Measurements from ENCODE around the gene MMS22L. TPM values are rescaled to one million over a fixed set of nuclear protein-coding genes. Genes with fewer than 3 reads are reported as not detected.

Gene MMS22L
- total and polyA plus RNA-seq, 10 of the 15 experiments (the other 5 are each of a cell fraction or from before 2014, with no cell fraction given), result 5.0 to 33.9 (median 18.7) TPM

DNA sequence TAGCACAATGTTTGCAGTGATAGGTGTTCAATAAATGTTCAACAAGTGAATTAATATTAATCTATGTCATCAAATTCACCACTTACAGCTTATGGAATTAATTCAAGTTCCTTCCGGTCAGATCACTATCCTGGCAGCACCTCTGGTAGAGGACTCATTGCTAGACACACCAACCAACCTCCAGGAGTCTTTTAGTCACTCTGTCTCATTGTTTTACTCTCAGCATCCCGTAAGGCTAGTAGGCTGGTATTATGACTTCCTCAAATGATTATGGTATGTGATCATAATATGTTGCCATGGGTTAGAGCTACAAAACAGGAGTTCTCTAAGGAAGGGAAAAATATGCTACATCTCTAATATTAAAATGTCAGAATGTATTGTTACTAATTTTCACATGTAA lies 21.7 kb upstream of the MMS22L start:
- H3K4me2 ChIP-seq (ENCODE audit: control insufficient read depth, insufficient read depth), result no peak overlapping the region
- ATAC-seq, result no peak
- CTCF ChIA-PET, result no interaction called here
- RAD21 ChIA-PET (ENCODE audit: unreplicated experiment), result interaction anchor here (0.6 kb wide), 1 partner anchor 115 kb away, joined by 3 read pairs; no protein-coding TSS in a partner anchor
- no peak for DNase-seq (ENCODE audit: low read depth, low spot score)
- no peaks in the 10 kb centered on the region for H3K79me2 ChIP-seq (ENCODE audit: control insufficient read depth, insufficient read depth, low read length)
- POLR2A ChIA-PET, result no interaction called here
- no peak overlapping the region for H2AFZ ChIP-seq (ENCODE audit: control insufficient read depth, low read depth, low read length)
- H3K4me3 ChIP-seq, result no peak overlapping the region
- no peak for FAIRE-seq
- no peaks in the 10 kb centered on the region for H3K27me3 ChIP-seq (replicated peaks in 1 of 2; ENCODE audit: control insufficient read depth in 2 of 2, insufficient read depth in 2 of 2, low read length in 1 of 2)
- H3K4me1 ChIP-seq (ENCODE audit: control insufficient read depth, insufficient read depth, low read length), result no peaks in the 10 kb centered on the region
- SMC1A ChIA-PET (ENCODE audit: uncharacterized antibody, unreplicated experiment), result interaction anchor here (1.5 kb wide), 1 partner anchor 9 kb away, joined by 4 read pairs; no protein-coding TSS in a partner anchor
- intact Hi-C loops (cut with micrococcal nuclease; ENCODE audit: unreplicated experiment) (no loop called here), in situ Hi-C loops (cut with MboI) (no loop called here)
- no peak overlapping the region for H3K27ac ChIP-seq (ENCODE audit: control insufficient read depth, insufficient read depth)
- H3K9ac ChIP-seq (ENCODE audit: control insufficient read depth, insufficient read depth, low read length), result no peak overlapping the region
- H4K20me1 ChIP-seq (ENCODE audit: control insufficient read depth, insufficient read depth), result no peaks in the 10 kb centered on the region
- BruUV-seq (replicated peaks), result no TSS peak
- 57% methylated on average over 2 of the region's 2 CpGs for WGBS (ENCODE audit: insufficient coverage, insufficient replicate concordance, low lambda C conversion rate, missing lambda C conversion rate)
- H3K36me3 ChIP-seq (ENCODE audit: control insufficient read depth in 2 of 2, insufficient read depth in 2 of 2, low read length in 1 of 2), result no peaks in the 10 kb centered on the region
- no peaks in the 10 kb centered on the region for H3K9me3 ChIP-seq (replicated peaks; ENCODE audit: control insufficient read depth, insufficient read depth, low read length)
- TF ChIP-seq ASH2L (IDR thresholded peaks at IDR 0.05; ENCODE audit: borderline replicate concordance, low read depth), result no peak
- no peak for TF ChIP-seq MTA3 (IDR thresholded peaks at IDR 0.05; ENCODE audit: borderline replicate concordance, low read length)
- no peak for TF ChIP-seq RELB (IDR thresholded peaks at IDR 0.05; ENCODE audit: low read depth)
- no peak for TF ChIP-seq RAD51 (IDR thresholded peaks at IDR 0.05)
- TF ChIP-seq E2F8 (IDR thresholded peaks at IDR 0.05; ENCODE audit: low read depth, partially characterized antibody), result no peak
- no peak for TF ChIP-seq POU2F2 (IDR thresholded peaks at IDR 0.05; ENCODE audit: borderline replicate concordance, low read depth, low read length)
- no peak for TF ChIP-seq YY1 (IDR thresholded peaks at IDR 0.05; ENCODE audit: low read depth, low read length)
- no peak for TF ChIP-seq EGR1 (IDR thresholded peaks at IDR 0.05; ENCODE audit: borderline replicate concordance in 1 of 2, low read depth in 2 of 2, low read length in 2 of 2)
- TF ChIP-seq PKNOX1 (IDR thresholded peaks at IDR 0.05), result no peak
- TF ChIP-seq USF1 (IDR thresholded peaks at IDR 0.05; ENCODE audit: borderline replicate concordance, extremely low read length, insufficient read depth, low read depth, low read length), result no peak
- TF ChIP-seq PBX3 (IDR thresholded peaks at IDR 0.05; ENCODE audit: insufficient replicate concordance, low read depth, low read length), result no peak
- no peak for TF ChIP-seq RUNX3 (IDR thresholded peaks at IDR 0.05; ENCODE audit: low read length)
- TF ChIP-seq NR2C2 (IDR thresholded peaks at IDR 0.05; ENCODE audit: borderline replicate concordance, control insufficient read depth, insufficient read length, low read depth), result no peak
- TF ChIP-seq CHD2 (IDR thresholded peaks at IDR 0.05; ENCODE audit: borderline replicate concordance, low read depth, low read length), result no peak
- no peak for TF ChIP-seq MXI1 (IDR thresholded peaks at IDR 0.05; ENCODE audit: low read depth, low read length)
